CD4-positive, alpha-beta T cell (primary cell): ENCODE measurements around the gene HLCS. TPM values are rescaled to one million over a fixed set of nuclear protein-coding genes. Genes with fewer than 3 reads are reported as not detected.

Experiments
- ATAC-seq: fragments of 200-7000 bp; cut with Tn5 transposase; one replicate; pipeline ENCODE4 v1.10.0; 2022; ENCODE audit warnings: mild to moderate bottlenecking; ENCODE audit not compliant: poor library complexity
- CTCF ChIA-PET: fragments of 350-600 bp; sonication (Branson Sonifier 250); formaldehyde crosslinking; loops from one replicate; lab custom pipeline; 2021; ENCODE audit warnings: antibody characterized with exemption, inconsistent platforms; lab: Charles Lee
- POLR2A ChIA-PET: fragments of 350-600 bp; sonication (Branson Sonifier 250); formaldehyde crosslinking; loops from one replicate; lab custom pipeline; 2021; ENCODE audit warnings: antibody characterized with exemption, inconsistent platforms; lab: Charles Lee
- DNase-seq, 14 experiments: peaks; one replicate each; pipeline ENCODE4 v3.0.0-alpha.2; 2013 to 2020; ENCODE audit warnings: mixed read lengths in 2 of 14
- H3K27ac ChIP-seq, 2 donors: one replicate each; pipeline versions ENCODE4 v1.5.1 to v1.7.0; 2013; ENCODE audit warnings: low read length in 2 of 2, low read depth in 1 of 2, mild to moderate bottlenecking in 1 of 2
- H3K27me3 ChIP-seq, 2 experiments: 1 replicate in 1 of 2; 2 replicates in 1 of 2; pipeline versions ENCODE4 v1.6.1 to v1.7.0; 2013; ENCODE audit warnings: low read length in 2 of 2, control low read depth in 1 of 2, mild to moderate bottlenecking in 1 of 2, moderate library complexity in 1 of 2; ENCODE audit not compliant: insufficient read depth in 2 of 2, control insufficient read depth in 1 of 2
- H3K36me3 ChIP-seq: one replicate; pipeline ENCODE4 v1.6.1; 2013; ENCODE audit warnings: low read length, control low read depth; ENCODE audit not compliant: insufficient read depth
- H3K4me1 ChIP-seq: one replicate; pipeline ENCODE4 v1.6.1; 2013; ENCODE audit warnings: low read length, control low read depth; ENCODE audit not compliant: insufficient read depth
- H3K4me3 ChIP-seq: one replicate; pipeline ENCODE4 v1.5.1; 2013; ENCODE audit warnings: mild to moderate bottlenecking, low read length, moderate library complexity
- H3K9me3 ChIP-seq, 2 experiments: 1 replicate in 1 of 2; 2 replicates in 1 of 2; pipeline versions ENCODE4 v1.6.1 to v1.7.0; 2013; ENCODE audit warnings: low read length in 2 of 2, mild to moderate bottlenecking in 2 of 2, control low read depth in 1 of 2, moderate library complexity in 1 of 2; ENCODE audit not compliant: control insufficient read depth in 1 of 2, insufficient read depth in 1 of 2
- H3K27ac Mint-ChIP-seq: one replicate; pipeline ENCODE4 v1.8.0; 2020; ENCODE audit warnings: mixed read lengths
- H3K27me3 Mint-ChIP-seq: one replicate; pipeline ENCODE4 v1.8.0; 2021; ENCODE audit warnings: mixed read lengths
- H3K36me3 Mint-ChIP-seq: one replicate; pipeline ENCODE4 v1.8.0; 2021; ENCODE audit warnings: low read depth, mixed read lengths
- H3K4me1 Mint-ChIP-seq: one replicate; pipeline ENCODE4 v1.8.0; 2021; ENCODE audit warnings: low read depth, mixed read lengths
- H3K4me3 Mint-ChIP-seq: one replicate; pipeline ENCODE4 v1.8.0; 2020; ENCODE audit warnings: mild to moderate bottlenecking, mixed read lengths
- H3K9me3 Mint-ChIP-seq: one replicate; pipeline ENCODE4 v1.8.0; 2020; ENCODE audit warnings: mixed read lengths
- intact Hi-C, 2 experiments: fragments of 100-400 bp; cut with DNase I in 1 of 2; cut with micrococcal nuclease in 1 of 2; formaldehyde crosslinking; loops; one replicate each; pipeline versions ENCODE4 v1.15.1 to v1.9.0; 2023 to 2025; cut with DNase I, micrococcal nuclease
- total RNA-seq, 174 experiments: library from RNA in 2 of 174; stranded (reverse) in 2 of 174; gene quantifications; one replicate each; pipeline ENCODE4 v1.2.3 and lab custom pipeline; 2021 to 2026
- TF ChIP-seq, protein P1 (sequence below): fragments of 200-600 bp; IDR thresholded peaks from one replicate; pipeline ENCODE4 v1.8.0; 2022; ENCODE audit warnings: antibody characterized with exemption, mild to moderate bottlenecking

The HLCS gene
- total RNA-seq, 2 experiments from 2014 or later: 8.1 to 10.0 TPM

DNA sequence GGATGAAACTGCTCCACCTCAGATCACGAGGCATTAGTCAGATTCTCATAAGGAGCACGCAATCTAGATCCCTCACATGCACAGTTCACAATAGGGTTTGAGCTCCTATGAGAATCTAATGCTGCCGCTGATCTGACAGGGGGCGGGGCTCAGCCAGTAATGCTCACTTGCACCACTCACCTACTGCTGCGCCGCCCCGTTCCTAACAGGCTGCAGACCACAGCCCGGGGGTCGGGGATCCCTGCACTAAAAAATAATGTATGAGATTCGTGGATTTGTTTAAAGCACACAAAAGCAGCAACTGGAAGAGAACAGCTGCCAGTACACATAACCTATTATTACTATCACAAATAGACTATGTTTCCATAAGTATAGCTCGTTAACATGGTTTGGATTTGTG, 72.9 kb downstream of the HLCS start:
- H3K36me3 Mint-ChIP-seq: peaks cover 82% of the 10 kb centered on the region
- ChIA-PET POLR2A (no interaction called here), CTCF (no interaction called here)
- no peak overlapping the region for H3K4me3 Mint-ChIP-seq
- TF ChIP-seq, protein P1, sequence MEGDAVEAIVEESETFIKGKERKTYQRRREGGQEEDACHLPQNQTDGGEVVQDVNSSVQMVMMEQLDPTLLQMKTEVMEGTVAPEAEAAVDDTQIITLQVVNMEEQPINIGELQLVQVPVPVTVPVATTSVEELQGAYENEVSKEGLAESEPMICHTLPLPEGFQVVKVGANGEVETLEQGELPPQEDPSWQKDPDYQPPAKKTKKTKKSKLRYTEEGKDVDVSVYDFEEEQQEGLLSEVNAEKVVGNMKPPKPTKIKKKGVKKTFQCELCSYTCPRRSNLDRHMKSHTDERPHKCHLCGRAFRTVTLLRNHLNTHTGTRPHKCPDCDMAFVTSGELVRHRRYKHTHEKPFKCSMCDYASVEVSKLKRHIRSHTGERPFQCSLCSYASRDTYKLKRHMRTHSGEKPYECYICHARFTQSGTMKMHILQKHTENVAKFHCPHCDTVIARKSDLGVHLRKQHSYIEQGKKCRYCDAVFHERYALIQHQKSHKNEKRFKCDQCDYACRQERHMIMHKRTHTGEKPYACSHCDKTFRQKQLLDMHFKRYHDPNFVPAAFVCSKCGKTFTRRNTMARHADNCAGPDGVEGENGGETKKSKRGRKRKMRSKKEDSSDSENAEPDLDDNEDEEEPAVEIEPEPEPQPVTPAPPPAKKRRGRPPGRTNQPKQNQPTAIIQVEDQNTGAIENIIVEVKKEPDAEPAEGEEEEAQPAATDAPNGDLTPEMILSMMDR: no peak
- H3K9me3 Mint-ChIP-seq: no peaks in the 10 kb centered on the region
- H3K4me3 ChIP-seq: no peak overlapping the region
- no peak overlapping the region for H3K27ac ChIP-seq
- ATAC-seq: no peak
- no peaks in the 10 kb centered on the region for H3K27me3 Mint-ChIP-seq
- intact Hi-C loops: no loop called here
- H3K4me1 Mint-ChIP-seq: no peaks in the 10 kb centered on the region
- no peak for DNase-seq
- H3K27ac Mint-ChIP-seq: no peak overlapping the region
- peaks cover 11% of the 10 kb centered on the region for H3K36me3 ChIP-seq
- H3K4me1 ChIP-seq: no peaks in the 10 kb centered on the region
- H3K27me3 ChIP-seq: no peaks in the 10 kb centered on the region
- H3K9me3 ChIP-seq: no peaks in the 10 kb centered on the region

DNA sequence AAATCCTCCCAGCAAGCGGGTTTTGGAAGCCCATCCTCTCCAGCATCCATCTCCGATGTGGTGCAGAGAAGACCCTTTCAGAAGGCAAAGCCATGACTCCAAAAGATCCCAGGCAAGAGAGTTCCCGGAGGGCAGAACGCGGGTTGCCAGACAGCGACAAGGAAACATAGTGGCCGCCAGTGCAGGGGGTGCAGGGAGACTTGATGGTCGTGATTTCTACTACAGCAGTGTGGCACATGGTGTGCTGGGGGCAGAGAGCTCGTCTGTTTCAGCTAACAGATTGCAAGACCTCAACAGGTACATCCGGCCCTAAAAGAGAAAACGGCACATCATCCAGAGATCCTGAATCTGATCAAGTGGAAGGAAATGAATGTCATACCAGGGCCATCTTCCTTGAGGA, 74.3 kb downstream of the HLCS start:
- no peak overlapping the region for H3K4me3 ChIP-seq
- DNase-seq: no peak
- ChIA-PET POLR2A (no interaction called here), CTCF (interaction anchor here (0.5 kb wide), 1 partner anchor 44 kb away, joined by 5 read pairs; no protein-coding TSS in a partner anchor)
- no peaks in the 10 kb centered on the region for H3K4me1 ChIP-seq
- TF ChIP-seq, protein P1: no peak
- H3K27me3 Mint-ChIP-seq: no peaks in the 10 kb centered on the region
- no peaks in the 10 kb centered on the region for H3K9me3 ChIP-seq
- H3K27ac ChIP-seq: no peak overlapping the region
- H3K36me3 Mint-ChIP-seq: peaks cover 79% of the 10 kb centered on the region
- H3K36me3 ChIP-seq: peaks cover 11% of the 10 kb centered on the region
- intact Hi-C loops: no loop called here
- no peaks in the 10 kb centered on the region for H3K27me3 ChIP-seq
- no peaks in the 10 kb centered on the region for H3K9me3 Mint-ChIP-seq
- no peak overlapping the region for H3K27ac Mint-ChIP-seq
- no peak overlapping the region for H3K4me3 Mint-ChIP-seq
- ATAC-seq: no peak
- H3K4me1 Mint-ChIP-seq: no peaks in the 10 kb centered on the region

DNA sequence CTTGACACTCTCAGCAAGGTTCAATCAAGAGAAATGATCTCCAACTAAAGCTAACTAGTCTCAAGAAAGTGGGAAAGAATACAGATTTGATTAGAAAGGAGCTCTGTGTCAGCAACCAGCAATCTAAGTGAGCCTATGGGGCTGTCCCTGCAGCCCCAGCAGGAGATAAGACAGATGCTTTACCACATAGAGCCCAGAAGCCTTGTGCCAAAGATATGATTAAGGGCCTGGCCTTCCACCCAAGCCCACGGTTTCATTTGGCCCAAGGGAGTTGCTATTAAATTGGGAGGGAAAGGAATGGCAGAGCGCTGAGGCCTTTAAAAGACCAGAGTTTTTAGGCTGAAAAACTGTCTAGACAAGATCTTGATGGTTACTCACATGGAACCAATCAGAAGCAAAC, 74.8 kb downstream of the HLCS start:
- Mint-ChIP-seq H3K27me3 (no peaks in the 10 kb centered on the region), H3K27ac (no peak overlapping the region), H3K4me3 (no peak overlapping the region), H3K36me3 (peaks cover 79% of the 10 kb centered on the region), H3K4me1 (no peaks in the 10 kb centered on the region), H3K9me3 (no peaks in the 10 kb centered on the region)
- no peak for ATAC-seq
- Histone ChIP-seq H3K4me3 (no peak overlapping the region), H3K9me3 (no peaks in the 10 kb centered on the region), H3K27ac (no peak overlapping the region), H3K4me1 (no peaks in the 10 kb centered on the region), H3K36me3 (peaks cover 11% of the 10 kb centered on the region), H3K27me3 (no peaks in the 10 kb centered on the region)
- ChIA-PET POLR2A (no interaction called here), CTCF (interaction anchor here (0.5 kb wide), 1 partner anchor 43 kb away, joined by 5 read pairs; no protein-coding TSS in a partner anchor)
- TF ChIP-seq, protein P1: no peak
- no peak for DNase-seq
- intact Hi-C loops: no loop called here
